GM21786 (cell line): ENCODE data around the gene ADD1.

Experiments used
- ATAC-seq: cut with Tn5 transposase; IDR thresholded peaks from one replicate; pipeline ENCODE4 v1.9.1; 2021; ENCODE audit not compliant: unreplicated experiment

ADD1 gene

GRCh38 chr4:2820216-2820982 lies 23.2 kb upstream of the ADD1 start:
- no peak for ATAC-seq

- ATAC-seq, result no peak
Observed at GRCh38 chr4:2822461-2823300, 21.0 kb upstream of the ADD1 start.

GRCh38 chr4:2823301-2823670 lies 20.4 kb upstream of the ADD1 start:
- no peak for ATAC-seq

GRCh38 chr4:2823671-2824328 lies 19.8 kb upstream of the ADD1 start:
- ATAC-seq, result no peak

- ATAC-seq, result no peak
Observed at GRCh38 chr4:2824329-2824835, 19.3 kb upstream of the ADD1 start.

GRCh38 chr4:2824836-2825381 lies 18.7 kb upstream of the ADD1 start:
- ATAC-seq, result no peak

GRCh38 chr4:2825740-2826139 lies 17.9 kb upstream of the ADD1 start:
- ATAC-seq, result no peak

- no peak for ATAC-seq
Observed at GRCh38 chr4:2827071-2827873, 16.4 kb upstream of the ADD1 start.

GRCh38 chr4:2827874-2828751 lies 15.5 kb upstream of the ADD1 start:
- no peak for ATAC-seq

- no peak for ATAC-seq
Observed at GRCh38 chr4:2828758-2829181, 14.9 kb upstream of the ADD1 start.

GRCh38 chr4:2829321-2829932 lies 14.2 kb upstream of the ADD1 start:
- no peak for ATAC-seq

- ATAC-seq, result no peak
Observed at GRCh38 chr4:2829933-2830451, 13.7 kb upstream of the ADD1 start.

GRCh38 chr4:2830632-2831610 lies 12.7 kb upstream of the ADD1 start:
- ATAC-seq, result no peak

- ATAC-seq, result no peak
Observed at GRCh38 chr4:2831611-2832308, 11.9 kb upstream of the ADD1 start.

GRCh38 chr4:2832309-2832980 lies 11.2 kb upstream of the ADD1 start:
- ATAC-seq, result peak; percentile 73

GRCh38 chr4:2832981-2833670 lies 10.5 kb upstream of the ADD1 start:
- no peak for ATAC-seq
